HCT116 (cell line): ENCODE measurements around the gene FBXL15. TPM values are rescaled to one million over a fixed set of nuclear protein-coding genes. Genes with fewer than 3 reads are reported as not detected.

Experiments used
- ATAC-seq: fragments of 200-7000 bp; cut with Tn5 transposase; 2 replicates; pipeline ENCODE4 v1.9.1; 2020; ENCODE audit warnings: mild to moderate bottlenecking, moderate library complexity
- BruUV-seq: library from RNA; stranded (reverse); fragments of 400-500 nt; replicated peaks from 2 replicates; lab custom pipeline; 2021; lab: Mats Ljungman, UMichigan
- CTCF ChIA-PET: fragments of 300-600 bp; sonication (Branson Sonifier 250); formaldehyde crosslinking; loops from one replicate; lab custom pipeline; 2021; ENCODE audit warnings: antibody characterized with exemption; lab: Charles Lee
- POLR2A ChIA-PET: fragments of 300-600, 350-600 bp; sonication (Branson Sonifier 250); formaldehyde crosslinking; loops from one replicate; lab custom pipeline; 2021; ENCODE audit warnings: antibody characterized with exemption; lab: Charles Lee
- RAD21 ChIA-PET, 2 experiments: fragments of 300-600 bp; sonication (Branson Sonifier 250); formaldehyde crosslinking; loops; one replicate each; lab custom pipeline; 2023; ENCODE audit warnings: low total read pairs in 2 of 2; ENCODE audit not compliant: uncharacterized antibody in 2 of 2, unreplicated experiment in 2 of 2, low non-redundant PET in 1 of 2; lab: Charles Lee
- DNase-seq: peaks from one replicate; pipeline ENCODE4 v3.0.0-alpha.2; 2010; ENCODE audit warnings: low read depth, low spot score
- H2AFZ ChIP-seq: fragments of 200-600 bp; shearing (Covaris generic), sonication (generic); 2 replicates; pipeline ENCODE4 v1.6.1; 2017; ENCODE audit warnings: low read depth, mixed run types, mixed read lengths, antibody characterized with exemption, low read length; ENCODE audit not compliant: poor library complexity, severe bottlenecking
- H3K27ac ChIP-seq: 2 replicates; pipeline ENCODE4 v1.5.1; 2012; ENCODE audit warnings: low read depth, low read length
- H3K27me3 ChIP-seq: fragments of 200-600 bp; sonication (generic); 2 replicates; pipeline ENCODE4 v1.6.1; 2016; ENCODE audit warnings: mixed run types, low read length, mixed read lengths; ENCODE audit not compliant: insufficient read depth
- H3K36me3 ChIP-seq, 2 experiments: fragments of 200-500 bp in 1 of 2; fragments of 200-600 bp in 1 of 2; sonication (Bioruptor generic) in 1 of 2; sonication (generic) in 1 of 2; 2 replicates each; pipeline versions ENCODE4 v1.5.1 to v1.6.1; 2014 to 2016; ENCODE audit warnings: low read length in 2 of 2, inconsistent platforms in 1 of 2, mixed read lengths in 1 of 2, mixed run types in 1 of 2; ENCODE audit not compliant: insufficient read depth in 2 of 2, control insufficient read depth in 1 of 2
- H3K4me1 ChIP-seq, 2 experiments: fragments of 200-600 bp in 1 of 2; sonication (generic) in 1 of 2; 2 replicates each; pipeline versions ENCODE4 v1.5.1 to v1.6.1; 2012 to 2017; ENCODE audit warnings: low read length in 2 of 2, inconsistent platforms in 1 of 2, mild to moderate bottlenecking in 1 of 2, mixed read lengths in 1 of 2, mixed run types in 1 of 2, moderate library complexity in 1 of 2; ENCODE audit not compliant: insufficient read depth in 2 of 2, control insufficient read depth in 1 of 2
- H3K4me2 ChIP-seq: fragments of 200-600 bp; sonication (generic); 2 replicates; pipeline ENCODE4 v1.6.1; 2017; ENCODE audit warnings: mixed run types, low read length, mixed read lengths
- H3K4me3 ChIP-seq, 2 experiments: fragments of 200-600 bp in 1 of 2; sonication (generic) in 1 of 2; replicated peaks in 1 of 2; 2 replicates each; pipeline ENCODE4 v1.5.1; 2011 to 2016; ENCODE audit warnings: low read length in 2 of 2, control low read depth in 1 of 2, low read depth in 1 of 2, mild to moderate bottlenecking in 1 of 2, mixed read lengths in 1 of 2, mixed run types in 1 of 2
- H3K79me2 ChIP-seq: fragments of 200-600 bp; sonication (generic); 2 replicates; pipeline ENCODE4 v1.6.1; 2017; ENCODE audit warnings: mild to moderate bottlenecking, mixed run types, low read length, moderate library complexity, mixed read lengths; ENCODE audit not compliant: insufficient read depth
- H3K9ac ChIP-seq: fragments of 200-600 bp; sonication (generic); 2 replicates; pipeline ENCODE4 v1.6.1; 2016; ENCODE audit warnings: low read length, mixed read lengths
- H3K9me2 ChIP-seq: fragments of 200-600 bp; sonication (generic), shearing (Covaris generic); 2 replicates; pipeline ENCODE4 v1.6.1; 2017; ENCODE audit warnings: mixed run types, mild to moderate bottlenecking, moderate library complexity; ENCODE audit not compliant: insufficient read depth
- H3K9me3 ChIP-seq, 2 experiments: fragments of 200-500 bp in 1 of 2; fragments of 200-600 bp in 1 of 2; sonication (Bioruptor generic) in 1 of 2; sonication (generic) in 1 of 2; 2 replicates each; pipeline ENCODE4 v1.6.1; 2014 to 2017; ENCODE audit warnings: low read length in 2 of 2, mixed read lengths in 2 of 2, inconsistent platforms in 1 of 2, low read depth in 1 of 2, mild to moderate bottlenecking in 1 of 2, mixed run types in 1 of 2, moderate library complexity in 1 of 2; ENCODE audit not compliant: control insufficient read depth in 1 of 2, insufficient read depth in 1 of 2
- H4K20me1 ChIP-seq: fragments of 200-600 bp; sonication (generic), shearing (Covaris generic); 2 replicates; pipeline ENCODE4 v1.6.1; 2017; ENCODE audit warnings: mixed run types, mild to moderate bottlenecking, moderate library complexity; ENCODE audit not compliant: insufficient read depth
- CBX3 ChIP-seq: IDR thresholded peaks from 2 replicates; pipeline ENCODE4 v1.6.1; 2012; ENCODE audit warnings: low read depth
- CEBPB ChIP-seq: IDR thresholded peaks from 2 replicates; pipeline ENCODE4 v1.6.1; 2012; ENCODE audit warnings: low read depth
- ELF1 ChIP-seq: IDR thresholded peaks from 2 replicates; pipeline ENCODE4 v1.6.1; 2012; ENCODE audit warnings: low read depth, borderline replicate concordance
- EZH2 ChIP-seq: fragments of 200-600 bp; sonication (generic); IDR thresholded peaks from 2 replicates; pipeline ENCODE4 v1.6.1; 2017; ENCODE audit warnings: antibody characterized with exemption, mixed run types
- FOSL1 ChIP-seq: IDR thresholded peaks from 2 replicates; pipeline ENCODE4 v1.6.1; 2012; ENCODE audit warnings: low read depth
- JUND ChIP-seq: IDR thresholded peaks from 2 replicates; pipeline ENCODE4 v1.6.1; 2012
- MAX ChIP-seq: IDR thresholded peaks from 2 replicates; pipeline ENCODE4 v1.6.1; 2012
- POLR2A ChIP-seq: IDR thresholded peaks from 2 replicates; pipeline ENCODE4 v1.7.0; 2011; ENCODE audit warnings: borderline replicate concordance; ENCODE audit not compliant: insufficient read depth, insufficient read length; ENCODE audit errors: extremely low read depth
- POLR2AphosphoS5 ChIP-seq: IDR thresholded peaks from 2 replicates; pipeline ENCODE4 v1.6.1; 2011; ENCODE audit warnings: mild to moderate bottlenecking, low read depth, low read length, moderate library complexity
- RAD21 ChIP-seq: IDR thresholded peaks from 2 replicates; pipeline ENCODE4 v1.6.1; 2012; ENCODE audit warnings: low read depth, mild to moderate bottlenecking
- REST ChIP-seq: IDR thresholded peaks from 2 replicates; pipeline ENCODE4 v1.6.1; 2012; ENCODE audit warnings: low read depth
- SIN3A ChIP-seq: IDR thresholded peaks from 2 replicates; pipeline ENCODE4 v1.6.1; 2012; ENCODE audit warnings: low read depth
- SP1 ChIP-seq: IDR thresholded peaks from 2 replicates; pipeline ENCODE4 v1.6.1; 2012; ENCODE audit warnings: low read depth
- SRF ChIP-seq: IDR thresholded peaks from 2 replicates; pipeline ENCODE4 v1.6.1; 2012; ENCODE audit warnings: low read depth
- TCF7L2 ChIP-seq: IDR thresholded peaks from 2 replicates; pipeline ENCODE4 v1.7.0; 2011; ENCODE audit warnings: borderline replicate concordance, inconsistent platforms; ENCODE audit not compliant: insufficient read depth, insufficient read length; ENCODE audit errors: extremely low read depth
- ZFX ChIP-seq: fragments of 450-650 bp; IDR thresholded peaks from 2 replicates; pipeline ENCODE4 v1.6.1; 2017
- intact Hi-C: fragments of 100-400 bp; cut with micrococcal nuclease; formaldehyde crosslinking; loops from 2 replicates; pipeline ENCODE4 v1.10.0; 2022
- total RNA-seq: library from RNA; stranded (reverse); gene quantifications from one replicate; pipeline ENCODE4 v1.2.1, GENCODE V29; 2021; ENCODE audit not compliant: unreplicated experiment
- TF ChIP-seq, protein P1 (sequence below): IDR thresholded peaks from 2 replicates; pipeline ENCODE4 v1.6.1; 2011; ENCODE audit warnings: mild to moderate bottlenecking, low read length, moderate library complexity; ENCODE audit not compliant: insufficient replicate concordance; ENCODE audit errors: extremely low read depth
- TF ChIP-seq, protein P2 (sequence below): IDR thresholded peaks from 2 replicates; pipeline ENCODE4 v1.6.1; 2012
- TF ChIP-seq, protein P3 (sequence below), 3 experiments: fragments of 200-600 bp in 1 of 3; sonication (generic) in 1 of 3; IDR thresholded peaks in 2 of 3; conservative IDR thresholded peaks in 1 of 3; 2 replicates each; pipeline ENCODE4 v1.5.1; 2012 to 2017; ENCODE audit warnings: low read depth in 2 of 3, low read length in 2 of 3, antibody characterized with exemption in 1 of 3, borderline replicate concordance in 1 of 3, control low read depth in 1 of 3, mild to moderate bottlenecking in 1 of 3, mixed read lengths in 1 of 3, mixed run types in 1 of 3, moderate library complexity in 1 of 3; ENCODE audit not compliant: insufficient read depth in 1 of 3

Gene FBXL15
- total RNA-seq, 1 experiment from 2014 or later: 21.1 TPM

GRCh38 chr10:102398172-102399020, 22.2 kb upstream of the FBXL15 start:
- peak overlapping the region; percentile 45 to 63 for H3K4me3 ChIP-seq
- peaks cover 11 to 26% of the 10 kb centered on the region in 2 experiments; a peak in 3 of 4 replicates for H3K36me3 ChIP-seq
- no peaks in the 10 kb centered on the region for H3K9me2 ChIP-seq
- no peak for ATAC-seq
- RAD21 ChIA-PET: interaction anchor here (0.7 to 1.3 kb wide), 4 partner anchors 46 to 241 kb away, joined by 3 to 5 read pairs (median 4); no protein-coding TSS in a partner anchor
- H3K9ac ChIP-seq: peak overlapping the region; percentile 81
- peak overlapping the region; percentile 88 for H3K4me2 ChIP-seq
- H4K20me1 ChIP-seq: no peaks in the 10 kb centered on the region
- POLR2A ChIA-PET: interaction anchor here (1.0 to 3.5 kb wide), 6 partner anchors 9 to 229 kb away, joined by 3 to 15 read pairs (median 6); partner anchors contain the start of genes C10orf95 and FBXL15
- peaks cover 13% of the 10 kb centered on the region; the same call in 1 of the 2 replicates for H3K79me2 ChIP-seq
- peaks cover 24 to 74% of the 10 kb centered on the region in 2 experiments for H3K4me1 ChIP-seq
- DNase-seq: no peak
- no peaks in the 10 kb centered on the region for H3K27me3 ChIP-seq
- H3K27ac ChIP-seq: peak overlapping the region; percentile 52
- no TSS peak for BruUV-seq
- no peaks in the 10 kb centered on the region for H3K9me3 ChIP-seq
- no peak overlapping the region for H2AFZ ChIP-seq
- intact Hi-C loops: loop anchor here (1.0 kb wide), 2 partner anchors 169 to 229 kb away; no protein-coding TSS in a partner anchor
- CTCF ChIA-PET: interaction anchor here (0.9 to 9.3 kb wide), 10 partner anchors 7 to 229 kb away, joined by 3 to 154 read pairs (median 9); partner anchors contain the start of genes ELOVL3 and FBXL15
- TF ChIP-seq ELF1 (no peak), POLR2A (no peak), SRF (no peak), CBX3 (no peak), FOSL1 (no peak), JUND (no peak), POLR2AphosphoS5 (no peak), MAX (no peak), EZH2 (no peak), TCF7L2 (no peak), SP1 (no peak), CEBPB (no peak), ZFX (no peak), REST (no peak), SIN3A (no peak), RAD21 (no peak)
- TF ChIP-seq, protein P1, sequence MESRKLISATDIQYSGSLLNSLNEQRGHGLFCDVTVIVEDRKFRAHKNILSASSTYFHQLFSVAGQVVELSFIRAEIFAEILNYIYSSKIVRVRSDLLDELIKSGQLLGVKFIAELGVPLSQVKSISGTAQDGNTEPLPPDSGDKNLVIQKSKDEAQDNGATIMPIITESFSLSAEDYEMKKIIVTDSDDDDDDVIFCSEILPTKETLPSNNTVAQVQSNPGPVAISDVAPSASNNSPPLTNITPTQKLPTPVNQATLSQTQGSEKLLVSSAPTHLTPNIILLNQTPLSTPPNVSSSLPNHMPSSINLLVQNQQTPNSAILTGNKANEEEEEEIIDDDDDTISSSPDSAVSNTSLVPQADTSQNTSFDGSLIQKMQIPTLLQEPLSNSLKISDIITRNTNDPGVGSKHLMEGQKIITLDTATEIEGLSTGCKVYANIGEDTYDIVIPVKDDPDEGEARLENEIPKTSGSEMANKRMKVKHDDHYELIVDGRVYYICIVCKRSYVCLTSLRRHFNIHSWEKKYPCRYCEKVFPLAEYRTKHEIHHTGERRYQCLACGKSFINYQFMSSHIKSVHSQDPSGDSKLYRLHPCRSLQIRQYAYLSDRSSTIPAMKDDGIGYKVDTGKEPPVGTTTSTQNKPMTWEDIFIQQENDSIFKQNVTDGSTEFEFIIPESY: no peak
- TF ChIP-seq, protein P2, sequence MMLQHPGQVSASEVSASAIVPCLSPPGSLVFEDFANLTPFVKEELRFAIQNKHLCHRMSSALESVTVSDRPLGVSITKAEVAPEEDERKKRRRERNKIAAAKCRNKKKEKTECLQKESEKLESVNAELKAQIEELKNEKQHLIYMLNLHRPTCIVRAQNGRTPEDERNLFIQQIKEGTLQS: no peak
- TF ChIP-seq, protein P3, sequence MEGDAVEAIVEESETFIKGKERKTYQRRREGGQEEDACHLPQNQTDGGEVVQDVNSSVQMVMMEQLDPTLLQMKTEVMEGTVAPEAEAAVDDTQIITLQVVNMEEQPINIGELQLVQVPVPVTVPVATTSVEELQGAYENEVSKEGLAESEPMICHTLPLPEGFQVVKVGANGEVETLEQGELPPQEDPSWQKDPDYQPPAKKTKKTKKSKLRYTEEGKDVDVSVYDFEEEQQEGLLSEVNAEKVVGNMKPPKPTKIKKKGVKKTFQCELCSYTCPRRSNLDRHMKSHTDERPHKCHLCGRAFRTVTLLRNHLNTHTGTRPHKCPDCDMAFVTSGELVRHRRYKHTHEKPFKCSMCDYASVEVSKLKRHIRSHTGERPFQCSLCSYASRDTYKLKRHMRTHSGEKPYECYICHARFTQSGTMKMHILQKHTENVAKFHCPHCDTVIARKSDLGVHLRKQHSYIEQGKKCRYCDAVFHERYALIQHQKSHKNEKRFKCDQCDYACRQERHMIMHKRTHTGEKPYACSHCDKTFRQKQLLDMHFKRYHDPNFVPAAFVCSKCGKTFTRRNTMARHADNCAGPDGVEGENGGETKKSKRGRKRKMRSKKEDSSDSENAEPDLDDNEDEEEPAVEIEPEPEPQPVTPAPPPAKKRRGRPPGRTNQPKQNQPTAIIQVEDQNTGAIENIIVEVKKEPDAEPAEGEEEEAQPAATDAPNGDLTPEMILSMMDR (IDR thresholded peaks at IDR 0.05 in 2 of 3, conservative IDR thresholded peaks at IDR 0.05 in 1 of 3; ENCODE audit: borderline replicate concordance in 1 of 3, insufficient read depth in 1 of 3, low read depth in 2 of 3, low read length in 2 of 3): no peak
